Subcutaneous preadipocyte (primary cell): ENCODE results near the gene PRODH. TPM values are rescaled to one million over a fixed set of nuclear protein-coding genes. Genes with fewer than 3 reads are reported as not detected.

Experiments used
- total RNA-seq: library from RNA; depleted of rRNA; stranded (reverse); fragments of >200 nt; gene quantifications from 2 replicates; pipeline ENCODE4 v1.2.3, GENCODE V29; 2012

PRODH gene
- total RNA-seq: 0.20 and 0.37 TPM in 2 replicates

GRCh38 chr22:18935889-18936529 is at the start of gene PRODH:
Gene PRODH (minus strand): TSS chr22:18936293. CDS start chr22:18936287, 6 bp downstream.

DNA sequence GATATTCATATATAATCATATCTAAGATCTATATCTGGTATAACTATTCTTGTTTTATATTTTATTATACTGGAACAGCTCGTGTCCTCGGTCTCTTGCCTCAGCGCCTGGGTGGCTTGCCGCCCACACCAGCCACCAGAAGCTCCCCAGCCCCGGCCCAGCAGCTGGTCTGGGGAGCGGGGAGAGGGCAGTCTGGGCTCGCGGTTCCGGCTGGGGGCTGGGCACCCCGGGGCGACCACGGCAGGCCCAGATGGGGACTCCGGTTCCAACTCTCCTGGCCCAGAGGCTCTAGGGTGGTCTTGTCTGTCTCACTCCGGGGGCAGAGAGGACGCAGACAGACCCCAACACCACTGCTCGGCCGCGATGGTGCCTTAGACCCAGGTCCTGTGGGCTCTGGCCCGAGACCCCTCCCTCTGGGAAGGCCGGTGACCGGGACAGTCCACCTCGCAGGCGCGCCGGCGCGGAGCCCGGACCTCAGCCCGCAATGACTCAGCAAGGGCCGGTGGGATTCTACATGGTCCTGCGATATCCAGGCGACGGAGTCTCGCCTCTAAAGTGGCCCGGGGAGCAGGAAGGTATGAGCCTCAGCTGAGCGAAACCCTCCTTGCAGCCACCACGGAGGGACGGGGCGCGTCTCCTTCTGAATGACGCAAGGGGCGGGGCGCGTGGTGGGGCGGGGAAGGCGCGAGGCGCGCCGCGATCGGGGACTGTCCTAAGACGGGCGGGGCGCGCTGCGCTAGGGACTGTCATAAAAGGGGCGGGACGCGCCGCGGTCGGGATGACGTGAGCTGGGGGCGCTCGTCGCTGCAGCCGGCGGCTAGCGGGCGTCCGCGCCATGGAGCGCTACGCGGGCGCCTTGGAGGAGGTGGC is 30.3 kb downstream of the PRODH start, which contains the start of gene DGCR6:
TSS of gene DGCR6 (plus strand) at position 781 of the 870 bp plus-strand sequence. CDS start at position 836, 55 bp downstream.

Other genes starting within 250 kb of the PRODH start
- gene DGCR6, start 30.0 kb downstream of the PRODH start, total RNA-seq: 0.59 and 1.8 TPM in 2 replicates
- gene DGCR2, start 186.1 kb upstream of the PRODH start, total RNA-seq: 40.4 and 43.2 TPM in 2 replicates
- gene TSSK2, start 195.0 kb upstream of the PRODH start, total RNA-seq: not detected in 2 replicates
- 15.8 and 16.5 TPM in 2 replicates for gene ESS2, start 208.4 kb upstream of the PRODH start, total RNA-seq
- not detected in 2 replicates for gene GSC2, start 214.0 kb upstream of the PRODH start, total RNA-seq
- gene SLC25A1, start 242.4 kb upstream of the PRODH start, total RNA-seq: 94.4 and 104 TPM in 2 replicates